Measurements from ENCODE around the gene KLHDC7B. TPM values are rescaled to one million over a fixed set of nuclear protein-coding genes. Genes with fewer than 3 reads are reported as not detected.

The KLHDC7B gene
- total RNA-seq, 2 experiments from 2014 or later, result 2.3 TPM

DNA sequence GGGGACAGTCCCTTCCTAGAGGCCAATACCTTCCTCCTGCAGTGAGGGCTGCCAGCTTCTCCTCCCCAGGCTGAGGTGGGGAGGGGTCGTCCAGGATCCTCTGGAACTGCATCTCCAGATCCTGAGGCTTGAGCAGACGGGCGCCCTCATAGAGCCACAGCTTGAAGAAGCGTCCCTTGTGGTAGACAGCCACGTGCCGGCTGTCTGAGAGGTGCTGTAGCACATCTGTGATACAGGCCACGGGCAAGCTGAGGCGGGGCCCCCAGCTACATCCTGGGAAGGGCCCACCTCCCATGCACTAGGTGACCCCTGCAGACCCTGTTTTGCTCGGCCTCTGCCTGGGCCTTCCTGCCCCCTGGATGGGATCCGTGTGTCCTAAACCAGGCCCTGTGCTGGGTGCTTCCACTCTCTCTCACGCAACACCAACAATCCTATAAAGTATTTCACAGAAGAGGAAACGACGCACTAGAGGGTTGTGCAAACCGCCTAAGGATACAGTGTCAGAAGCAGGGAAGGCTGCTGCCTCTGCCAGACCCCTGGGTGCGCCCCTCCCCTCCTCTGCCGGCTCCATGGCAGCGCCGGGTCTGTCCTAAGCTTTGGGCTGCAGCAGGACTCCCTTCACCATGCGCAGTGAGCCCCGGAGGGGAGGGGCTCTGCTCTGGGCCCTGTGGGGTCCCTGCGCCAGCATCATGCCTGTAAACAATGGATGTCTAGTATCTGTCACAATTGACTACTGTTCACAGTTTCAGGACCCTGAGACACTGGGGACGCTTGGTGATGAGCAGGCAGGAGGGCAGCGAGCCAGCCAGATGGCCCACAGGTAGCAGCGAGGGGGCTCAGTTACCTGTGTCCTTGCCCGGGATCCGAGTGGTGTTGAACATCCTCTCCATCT lies 28.0 kb downstream of the KLHDC7B start:
- TF ChIP-seq, protein P1, sequence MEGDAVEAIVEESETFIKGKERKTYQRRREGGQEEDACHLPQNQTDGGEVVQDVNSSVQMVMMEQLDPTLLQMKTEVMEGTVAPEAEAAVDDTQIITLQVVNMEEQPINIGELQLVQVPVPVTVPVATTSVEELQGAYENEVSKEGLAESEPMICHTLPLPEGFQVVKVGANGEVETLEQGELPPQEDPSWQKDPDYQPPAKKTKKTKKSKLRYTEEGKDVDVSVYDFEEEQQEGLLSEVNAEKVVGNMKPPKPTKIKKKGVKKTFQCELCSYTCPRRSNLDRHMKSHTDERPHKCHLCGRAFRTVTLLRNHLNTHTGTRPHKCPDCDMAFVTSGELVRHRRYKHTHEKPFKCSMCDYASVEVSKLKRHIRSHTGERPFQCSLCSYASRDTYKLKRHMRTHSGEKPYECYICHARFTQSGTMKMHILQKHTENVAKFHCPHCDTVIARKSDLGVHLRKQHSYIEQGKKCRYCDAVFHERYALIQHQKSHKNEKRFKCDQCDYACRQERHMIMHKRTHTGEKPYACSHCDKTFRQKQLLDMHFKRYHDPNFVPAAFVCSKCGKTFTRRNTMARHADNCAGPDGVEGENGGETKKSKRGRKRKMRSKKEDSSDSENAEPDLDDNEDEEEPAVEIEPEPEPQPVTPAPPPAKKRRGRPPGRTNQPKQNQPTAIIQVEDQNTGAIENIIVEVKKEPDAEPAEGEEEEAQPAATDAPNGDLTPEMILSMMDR (IDR thresholded peaks at IDR 0.05), result no peak
- ChIA-PET CTCF (interaction anchor here (1.6 to 2.0 kb wide), 2 partner anchors 11 to 48 kb away, joined by 4 to 5 read pairs; partner anchors contain the start of gene SYCE3), POLR2A (interaction anchor here (1.3 kb wide), 1 partner anchor 66 kb away, joined by 4 read pairs; the partner anchor contains the start of genes LMF2 and NCAPH2)
- H3K27me3 ChIP-seq (ENCODE audit: control insufficient read depth in 1 of 2, insufficient read depth in 2 of 2, low read length in 2 of 2), result no peaks in the 10 kb centered on the region
- DNase-seq, result no peak
- no peaks in the 10 kb centered on the region for H3K9me3 ChIP-seq (ENCODE audit: control insufficient read depth in 1 of 2, insufficient read depth in 1 of 2, low read length in 2 of 2)
- Mint-ChIP-seq H3K27ac (no peak overlapping the region), H3K4me3 (no peak overlapping the region), H3K9me3 (no peaks in the 10 kb centered on the region), H3K36me3 (ENCODE audit: low read depth) (peaks cover 44% of the 10 kb centered on the region), H3K27me3 (no peaks in the 10 kb centered on the region), H3K4me1 (ENCODE audit: low read depth) (no peaks in the 10 kb centered on the region)
- intact Hi-C loops (cut with DNase I, micrococcal nuclease), result no loop called here
- no peak overlapping the region for H3K4me3 ChIP-seq (ENCODE audit: low read length)
- H3K4me1 ChIP-seq (ENCODE audit: insufficient read depth, low read length), result peaks cover 13% of the 10 kb centered on the region
- no peak overlapping the region for H3K27ac ChIP-seq (ENCODE audit: low read depth in 1 of 2, low read length in 2 of 2)
- peaks cover 52% of the 10 kb centered on the region for H3K36me3 ChIP-seq (ENCODE audit: insufficient read depth, low read length)
- ATAC-seq (ENCODE audit: poor library complexity), result no peak

DNA sequence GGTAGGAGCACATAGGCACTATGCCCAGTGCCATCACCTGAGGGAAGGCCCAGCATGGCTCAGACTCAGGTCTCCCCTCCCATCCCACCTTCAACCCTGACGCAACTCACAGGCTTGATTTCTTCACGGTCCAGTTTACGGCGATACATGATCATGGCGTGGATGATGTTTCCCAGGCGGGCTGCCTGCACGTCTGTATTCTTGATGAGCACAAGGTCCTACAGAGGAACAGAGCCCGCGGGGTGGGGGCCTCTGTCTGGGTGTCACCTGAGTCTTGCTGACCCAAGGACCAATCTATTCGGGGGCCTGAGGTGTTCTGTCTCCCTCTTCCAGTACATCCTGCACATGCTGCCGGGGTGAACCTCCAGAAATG lies 28.7 kb downstream of the KLHDC7B start:
- H3K9me3 Mint-ChIP-seq, result no peaks in the 10 kb centered on the region
- no peak overlapping the region for H3K4me3 Mint-ChIP-seq
- TF ChIP-seq, protein P1 (IDR thresholded peaks at IDR 0.05), result no peak
- Histone ChIP-seq H3K27ac (ENCODE audit: low read depth in 1 of 2, low read length in 2 of 2) (no peak overlapping the region), H3K4me1 (ENCODE audit: insufficient read depth, low read length) (peaks cover 13% of the 10 kb centered on the region), H3K4me3 (ENCODE audit: low read length) (no peak overlapping the region), H3K36me3 (ENCODE audit: insufficient read depth, low read length) (peaks cover 51% of the 10 kb centered on the region), H3K27me3 (ENCODE audit: control insufficient read depth in 1 of 2, insufficient read depth in 2 of 2, low read length in 2 of 2) (no peaks in the 10 kb centered on the region), H3K9me3 (ENCODE audit: control insufficient read depth in 1 of 2, insufficient read depth in 1 of 2, low read length in 2 of 2) (no peaks in the 10 kb centered on the region)
- no peaks in the 10 kb centered on the region for H3K4me1 Mint-ChIP-seq (ENCODE audit: low read depth)
- ChIA-PET CTCF (interaction anchor here (1.6 kb wide), 1 partner anchor 11 kb away, joined by 3 read pairs; no protein-coding TSS in a partner anchor), POLR2A (interaction anchor here (1.3 kb wide), 1 partner anchor 66 kb away, joined by 4 read pairs; the partner anchor contains the start of genes LMF2 and NCAPH2)
- ATAC-seq (ENCODE audit: poor library complexity) (no peak), DNase-seq (no peak)
- H3K27me3 Mint-ChIP-seq, result no peaks in the 10 kb centered on the region
- intact Hi-C loops (cut with DNase I, micrococcal nuclease), result no loop called here
- H3K36me3 Mint-ChIP-seq (ENCODE audit: low read depth), result peaks cover 40% of the 10 kb centered on the region
- no peak overlapping the region for H3K27ac Mint-ChIP-seq

DNA sequence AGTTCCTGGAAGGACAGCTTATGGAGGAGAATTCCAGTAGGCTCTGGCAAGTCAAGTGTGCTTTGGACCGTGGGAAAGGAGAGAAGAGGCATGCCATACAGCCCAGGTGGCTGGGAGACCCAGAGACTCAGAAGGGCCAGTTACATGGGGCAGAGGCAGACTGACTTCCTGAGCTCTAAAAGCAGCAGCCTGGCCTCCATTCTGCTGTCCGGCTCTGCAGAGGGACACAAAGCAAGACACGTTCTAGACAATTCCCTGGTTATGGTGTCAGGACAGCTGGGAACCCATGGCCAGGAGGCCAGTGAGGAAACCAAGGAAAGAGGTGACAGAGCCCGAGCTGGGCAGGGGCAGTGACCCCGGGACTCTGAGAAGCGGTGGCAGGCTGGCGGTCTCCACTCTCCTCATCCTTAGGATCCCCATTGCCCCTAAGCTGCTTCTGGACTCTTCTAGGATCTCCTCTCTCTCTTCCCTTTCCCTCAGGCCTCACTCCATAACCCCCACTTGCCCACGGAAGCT lies 29.8 kb downstream of the KLHDC7B start:
- Mint-ChIP-seq H3K27me3 (no peaks in the 10 kb centered on the region), H3K4me1 (ENCODE audit: low read depth) (peaks cover 10% of the 10 kb centered on the region), H3K27ac (no peak overlapping the region), H3K9me3 (no peaks in the 10 kb centered on the region), H3K36me3 (ENCODE audit: low read depth) (peaks cover 42% of the 10 kb centered on the region), H3K4me3 (no peak overlapping the region)
- ChIA-PET CTCF (interaction anchor here (0.5 to 1.9 kb wide), 3 partner anchors 12 to 50 kb away, joined by 3 to 7 read pairs (median 3); partner anchors contain the start of gene SCO2), POLR2A (interaction anchor here (1.2 to 1.3 kb wide), 2 partner anchors 11 to 68 kb away, joined by 4 to 5 read pairs; partner anchors contain the start of genes LMF2 and NCAPH2)
- no peaks in the 10 kb centered on the region for H3K9me3 ChIP-seq (ENCODE audit: control insufficient read depth in 1 of 2, insufficient read depth in 1 of 2, low read length in 2 of 2)
- peaks cover 16% of the 10 kb centered on the region for H3K4me1 ChIP-seq (ENCODE audit: insufficient read depth, low read length)
- no peak overlapping the region for H3K4me3 ChIP-seq (ENCODE audit: low read length)
- no peak for ATAC-seq (ENCODE audit: poor library complexity)
- H3K36me3 ChIP-seq (ENCODE audit: insufficient read depth, low read length), result peaks cover 41% of the 10 kb centered on the region
- no peak for DNase-seq
- H3K27ac ChIP-seq (ENCODE audit: low read depth in 1 of 2, low read length in 2 of 2), result no peak overlapping the region
- TF ChIP-seq, protein P1 (IDR thresholded peaks at IDR 0.05), result no peak
- H3K27me3 ChIP-seq (ENCODE audit: control insufficient read depth in 1 of 2, insufficient read depth in 2 of 2, low read length in 2 of 2), result no peaks in the 10 kb centered on the region
- intact Hi-C loops (cut with DNase I, micrococcal nuclease), result no loop called here
